DMS153 treated with DMSO at 0.1 percent for 48 hours (cell line): ENCODE results near the gene ANKRD26.

Experiments used
- DNase-seq: peaks from one replicate; lab custom pipeline; 2025; ENCODE audit not compliant: unreplicated experiment; lab: John Stamatoyannopoulos, UW

The ANKRD26 gene

DNA sequence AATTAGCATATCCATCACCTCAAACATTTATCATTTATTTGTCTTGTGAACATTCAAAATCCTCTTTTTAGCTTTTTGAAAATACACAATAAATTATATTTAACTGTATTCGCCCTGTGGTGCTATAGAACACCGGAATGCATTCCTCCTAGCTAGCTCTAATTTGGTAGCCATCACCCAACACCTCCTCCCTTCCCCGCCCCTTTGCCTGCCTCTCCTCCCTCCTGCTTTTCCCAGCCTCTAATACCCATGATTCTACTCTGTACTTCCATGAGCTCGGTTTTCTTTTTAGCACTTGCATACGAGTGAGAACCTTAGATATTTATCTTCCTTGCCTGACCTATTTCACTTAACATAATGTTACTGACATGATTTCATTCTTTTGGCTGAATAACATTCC is 80.1 kb downstream of the ANKRD26 start:
- DNase-seq: no peak

GRCh38 chr10:27019827-27020226 is 80.5 kb downstream of the ANKRD26 start:
- DNase-seq: no peak

DNA sequence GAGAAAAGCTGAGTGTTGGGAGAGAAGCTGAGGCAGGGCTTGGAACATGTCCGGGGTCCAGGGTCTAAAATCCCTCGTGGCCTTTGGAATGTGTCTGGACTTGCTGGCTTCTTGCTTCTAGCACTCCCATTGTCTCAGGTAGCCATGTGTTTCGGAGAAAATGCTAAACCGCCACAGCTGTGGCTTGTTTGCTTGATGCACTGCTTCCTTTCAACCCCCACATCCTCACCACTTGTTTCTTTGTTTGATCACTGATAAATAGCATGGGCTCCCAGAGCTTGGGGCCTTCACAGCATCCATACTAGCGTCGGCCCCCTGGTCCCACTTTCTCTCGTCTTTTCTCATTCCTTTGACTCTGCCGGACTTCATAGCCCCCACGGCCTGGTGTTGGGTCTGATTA is 102.7 kb downstream of the ANKRD26 start:
- DNase-seq: no peak

DNA sequence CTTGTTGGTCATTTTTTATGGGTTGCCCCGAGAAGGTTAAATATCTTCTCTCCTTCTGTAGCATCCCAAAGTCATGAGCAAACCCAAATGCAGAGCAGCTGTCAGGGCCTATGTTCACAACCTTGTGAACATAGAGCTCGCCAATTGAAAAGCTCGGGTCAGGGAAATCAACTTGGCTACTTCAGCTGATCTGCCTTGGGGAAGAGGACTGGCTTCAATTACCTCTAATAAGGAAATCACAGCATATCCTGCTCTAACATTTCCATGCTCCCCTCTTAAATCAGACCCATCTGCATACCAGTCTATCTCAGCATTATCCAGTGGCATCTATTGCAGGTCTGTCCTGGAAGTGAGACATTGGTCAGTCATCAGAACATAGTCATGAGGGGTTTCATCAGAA is 105.6 kb downstream of the ANKRD26 start:
- DNase-seq: no peak

GRCh38 chr10:26987851-26988250 is 112.4 kb downstream of the ANKRD26 start:
- DNase-seq: no peak

- no peak for DNase-seq
Observed at GRCh38 chr10:26983156-26983555, 117.1 kb downstream of the ANKRD26 start.

GRCh38 chr10:26982058-26982457 is 118.2 kb downstream of the ANKRD26 start:
- no peak for DNase-seq

GRCh38 chr10:26981232-26981824 is 119.0 kb downstream of the ANKRD26 start:
- DNase-seq: no peak

DNA sequence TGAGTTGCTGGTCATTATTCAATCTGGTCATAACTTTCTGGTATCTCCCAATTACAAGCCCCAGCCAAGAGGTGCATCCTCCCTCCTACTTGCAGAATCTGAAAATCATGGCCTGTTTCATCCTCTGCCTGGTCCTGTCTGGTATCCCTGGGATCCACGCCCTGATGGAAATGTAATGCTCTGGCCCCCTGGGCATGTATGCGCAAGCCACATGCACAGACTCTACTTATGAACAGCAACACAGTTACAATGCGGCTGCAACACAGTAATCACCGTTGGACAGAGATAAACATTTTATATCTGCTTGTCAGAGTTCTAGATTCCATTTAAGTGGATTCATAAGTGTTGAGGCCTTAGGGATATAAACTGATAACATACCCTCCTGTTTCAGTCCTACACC is 121.8 kb downstream of the ANKRD26 start:
- no peak for DNase-seq

GRCh38 chr10:26977635-26978034 is 122.7 kb downstream of the ANKRD26 start:
- DNase-seq: no peak

DNA sequence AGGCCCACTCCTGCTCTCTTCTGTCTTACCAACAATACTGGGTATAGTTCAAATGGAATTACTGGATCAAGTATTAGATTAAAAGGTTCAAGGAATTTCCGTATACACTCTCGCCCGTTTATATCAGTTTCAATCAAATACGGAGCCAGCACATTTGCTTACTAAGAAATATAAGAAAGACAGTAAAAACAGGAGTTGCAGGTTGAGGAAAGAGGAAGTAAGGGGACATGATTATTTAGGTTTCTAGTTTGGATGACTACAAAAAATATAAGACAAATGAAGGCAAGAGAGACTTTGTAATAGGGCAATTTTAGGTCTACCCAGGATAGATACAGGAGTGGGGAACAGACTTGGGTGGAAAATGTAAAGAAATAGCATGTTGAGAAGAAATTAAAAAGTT is 129.6 kb downstream of the ANKRD26 start:
- no peak for DNase-seq

DNA sequence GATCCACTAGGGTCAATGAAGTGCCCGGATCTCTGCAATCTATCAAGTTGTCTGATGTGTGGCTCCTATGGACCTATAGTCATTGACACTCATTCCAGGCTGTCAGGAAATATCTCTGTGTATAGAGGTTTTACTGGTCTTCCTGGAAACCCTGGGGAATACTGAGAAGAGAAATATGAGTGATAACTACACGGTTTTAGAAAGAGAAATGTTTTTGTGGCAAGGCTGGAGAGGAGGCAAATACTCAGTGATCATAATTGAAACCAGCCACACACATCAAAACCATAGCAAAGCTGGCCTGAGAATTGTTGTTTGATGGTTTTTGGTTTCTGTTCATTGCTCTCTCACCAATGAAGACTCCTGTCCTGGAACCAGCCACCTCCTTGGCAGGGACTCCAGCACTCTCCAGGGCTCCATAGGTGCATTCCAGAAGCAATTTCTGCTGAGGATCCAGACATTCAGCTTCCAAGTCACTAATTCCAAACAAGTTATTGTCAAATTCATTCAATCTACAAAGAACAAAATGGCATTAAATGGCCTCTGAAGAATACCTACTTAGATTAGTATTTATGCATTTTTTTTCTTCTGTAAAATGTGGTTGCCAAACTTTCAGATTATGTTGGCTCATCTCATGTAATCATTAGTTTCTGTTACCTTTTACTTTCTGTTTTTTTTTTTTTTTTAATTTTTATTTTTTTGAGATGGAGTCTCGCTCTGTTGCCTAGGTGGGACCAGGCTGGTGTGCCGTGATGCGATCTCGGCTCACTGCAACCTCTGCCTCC is 131.0 kb downstream of the ANKRD26 start:
- DNase-seq: no peak

DNA sequence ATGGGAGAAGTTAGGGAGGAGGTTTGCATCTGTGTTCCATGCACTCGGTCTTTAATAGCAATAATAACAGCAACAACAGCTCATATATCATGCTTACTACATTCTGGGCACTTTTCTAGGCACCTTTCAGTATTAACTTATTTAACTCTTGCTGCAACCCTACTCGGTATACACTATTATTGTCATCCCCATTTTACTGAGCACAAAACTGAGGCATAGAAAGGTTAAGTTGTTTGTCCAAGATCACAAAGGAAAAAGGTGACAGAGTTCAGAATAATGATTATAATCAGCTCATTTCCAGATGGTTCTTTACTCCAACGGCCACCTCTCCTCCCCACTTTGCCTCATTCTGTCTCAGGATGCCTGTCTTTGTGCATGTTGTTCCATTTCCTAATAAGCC is 137.5 kb downstream of the ANKRD26 start:
- DNase-seq: no peak

DNA sequence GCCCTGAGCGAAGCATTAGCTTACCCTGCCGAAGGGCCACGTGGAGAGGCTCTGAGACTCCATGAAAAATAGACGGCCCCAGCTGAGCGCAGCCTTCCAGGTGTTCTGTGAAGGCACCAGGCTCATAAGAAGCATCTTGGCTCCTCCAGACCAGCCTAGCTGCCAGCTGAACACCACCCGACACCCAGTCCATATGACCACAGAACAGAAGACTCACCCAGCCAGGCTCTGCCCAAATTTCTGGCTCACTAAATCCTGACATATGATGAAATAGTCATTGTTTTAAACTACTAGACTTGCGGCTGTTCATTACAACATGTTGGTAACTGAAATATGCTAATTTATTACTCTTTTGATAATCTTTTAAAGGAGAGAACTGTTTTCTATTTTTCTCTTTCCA is 140.0 kb downstream of the ANKRD26 start:
- no peak for DNase-seq

DNA sequence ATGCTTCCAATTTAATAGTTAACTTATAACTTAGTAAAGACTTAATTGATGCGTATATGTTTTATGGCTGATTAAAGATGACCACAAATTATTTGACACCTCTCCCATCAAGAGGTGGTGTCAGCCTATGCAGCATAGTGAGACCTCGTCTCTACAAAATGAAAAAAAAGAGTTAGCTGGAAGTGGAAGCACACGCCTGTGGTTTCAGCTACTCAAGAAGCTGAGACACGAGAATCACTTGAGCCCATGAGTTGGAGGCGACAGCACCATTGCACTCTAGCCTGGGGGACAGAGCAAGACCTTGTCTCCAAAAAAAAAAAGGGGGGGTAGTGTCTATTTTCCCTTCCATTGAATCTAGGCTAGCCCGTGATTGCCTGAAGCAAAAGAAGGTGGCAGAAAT is 140.5 kb downstream of the ANKRD26 start:
- DNase-seq: no peak
